Ovary (tissue), 3 donors: ENCODE data around the gene NDFIP1.

Source experiments
- POLR2A ChIP-seq: fragments of 450-650 bp; IDR thresholded peaks from one replicate; pipeline ENCODE4 v1.6.1; 2017; ENCODE audit warnings: antibody characterized with exemption, mild to moderate bottlenecking, moderate library complexity
- TF ChIP-seq, protein P1 (sequence below), 3 donors: fragments of 450-650 bp in 2 of 3; fragments of 200-600 bp in 1 of 3; IDR thresholded peaks; one replicate each; pipeline versions ENCODE4 v1.5.1 to v1.8.0; 2016 to 2022; ENCODE audit warnings: antibody characterized with exemption in 3 of 3, mild to moderate bottlenecking in 1 of 3
- donor health status: DM: no; HTN: no; CAD: no.

DNA sequence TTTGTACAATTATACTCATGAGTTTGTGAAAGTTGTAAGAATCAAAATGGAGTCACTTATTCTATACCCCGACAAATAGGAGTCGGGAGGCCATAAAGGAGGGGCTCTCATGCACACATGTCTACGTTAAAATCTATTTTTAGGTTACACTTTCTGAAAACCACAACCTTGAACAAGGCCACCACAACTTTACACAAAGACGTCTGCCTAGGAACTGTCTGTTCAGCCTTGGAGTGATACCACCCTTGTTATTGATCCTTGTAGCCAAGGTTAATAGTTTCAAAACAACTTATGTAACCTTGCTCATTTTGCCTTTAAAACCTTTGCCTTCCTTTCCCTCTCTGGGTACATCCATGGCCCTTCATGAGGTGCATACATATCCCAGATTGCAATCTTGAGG lies 4.1 kb upstream of the NDFIP1 start:
- TF ChIP-seq, protein P1, sequence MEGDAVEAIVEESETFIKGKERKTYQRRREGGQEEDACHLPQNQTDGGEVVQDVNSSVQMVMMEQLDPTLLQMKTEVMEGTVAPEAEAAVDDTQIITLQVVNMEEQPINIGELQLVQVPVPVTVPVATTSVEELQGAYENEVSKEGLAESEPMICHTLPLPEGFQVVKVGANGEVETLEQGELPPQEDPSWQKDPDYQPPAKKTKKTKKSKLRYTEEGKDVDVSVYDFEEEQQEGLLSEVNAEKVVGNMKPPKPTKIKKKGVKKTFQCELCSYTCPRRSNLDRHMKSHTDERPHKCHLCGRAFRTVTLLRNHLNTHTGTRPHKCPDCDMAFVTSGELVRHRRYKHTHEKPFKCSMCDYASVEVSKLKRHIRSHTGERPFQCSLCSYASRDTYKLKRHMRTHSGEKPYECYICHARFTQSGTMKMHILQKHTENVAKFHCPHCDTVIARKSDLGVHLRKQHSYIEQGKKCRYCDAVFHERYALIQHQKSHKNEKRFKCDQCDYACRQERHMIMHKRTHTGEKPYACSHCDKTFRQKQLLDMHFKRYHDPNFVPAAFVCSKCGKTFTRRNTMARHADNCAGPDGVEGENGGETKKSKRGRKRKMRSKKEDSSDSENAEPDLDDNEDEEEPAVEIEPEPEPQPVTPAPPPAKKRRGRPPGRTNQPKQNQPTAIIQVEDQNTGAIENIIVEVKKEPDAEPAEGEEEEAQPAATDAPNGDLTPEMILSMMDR (IDR thresholded peaks at IDR 0.05), result no peak
- TF ChIP-seq POLR2A, result no peak
